Forelimb muscle (tissue), 1 donor: ENCODE measurements around the gene CLTB. TPM values are rescaled to one million over a fixed set of nuclear protein-coding genes. Genes with fewer than 3 reads are reported as not detected.
"Not testable (repeated sequence)": the region's sequence is repeated elsewhere in the genome, so short reads cannot be mapped to it uniquely, and the experiment has no call there.

Experiments
- DNase-seq: peaks from one replicate; pipeline ENCODE4 v3.0.0-alpha.2; 2013; ENCODE audit warnings: low read depth
- polyA plus RNA-seq: library from polyadenylated mRNA; unstranded; fragments of 120-200 nt; gene quantifications from one replicate; pipeline ENCODE4 v1.2.1, GENCODE V29; 2013; ENCODE audit not compliant: insufficient read length

Gene CLTB, protein sequence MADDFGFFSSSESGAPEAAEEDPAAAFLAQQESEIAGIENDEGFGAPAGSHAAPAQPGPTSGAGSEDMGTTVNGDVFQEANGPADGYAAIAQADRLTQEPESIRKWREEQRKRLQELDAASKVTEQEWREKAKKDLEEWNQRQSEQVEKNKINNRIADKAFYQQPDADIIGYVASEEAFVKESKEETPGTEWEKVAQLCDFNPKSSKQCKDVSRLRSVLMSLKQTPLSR
- polyA plus RNA-seq, result 56.3 TPM

DNA sequence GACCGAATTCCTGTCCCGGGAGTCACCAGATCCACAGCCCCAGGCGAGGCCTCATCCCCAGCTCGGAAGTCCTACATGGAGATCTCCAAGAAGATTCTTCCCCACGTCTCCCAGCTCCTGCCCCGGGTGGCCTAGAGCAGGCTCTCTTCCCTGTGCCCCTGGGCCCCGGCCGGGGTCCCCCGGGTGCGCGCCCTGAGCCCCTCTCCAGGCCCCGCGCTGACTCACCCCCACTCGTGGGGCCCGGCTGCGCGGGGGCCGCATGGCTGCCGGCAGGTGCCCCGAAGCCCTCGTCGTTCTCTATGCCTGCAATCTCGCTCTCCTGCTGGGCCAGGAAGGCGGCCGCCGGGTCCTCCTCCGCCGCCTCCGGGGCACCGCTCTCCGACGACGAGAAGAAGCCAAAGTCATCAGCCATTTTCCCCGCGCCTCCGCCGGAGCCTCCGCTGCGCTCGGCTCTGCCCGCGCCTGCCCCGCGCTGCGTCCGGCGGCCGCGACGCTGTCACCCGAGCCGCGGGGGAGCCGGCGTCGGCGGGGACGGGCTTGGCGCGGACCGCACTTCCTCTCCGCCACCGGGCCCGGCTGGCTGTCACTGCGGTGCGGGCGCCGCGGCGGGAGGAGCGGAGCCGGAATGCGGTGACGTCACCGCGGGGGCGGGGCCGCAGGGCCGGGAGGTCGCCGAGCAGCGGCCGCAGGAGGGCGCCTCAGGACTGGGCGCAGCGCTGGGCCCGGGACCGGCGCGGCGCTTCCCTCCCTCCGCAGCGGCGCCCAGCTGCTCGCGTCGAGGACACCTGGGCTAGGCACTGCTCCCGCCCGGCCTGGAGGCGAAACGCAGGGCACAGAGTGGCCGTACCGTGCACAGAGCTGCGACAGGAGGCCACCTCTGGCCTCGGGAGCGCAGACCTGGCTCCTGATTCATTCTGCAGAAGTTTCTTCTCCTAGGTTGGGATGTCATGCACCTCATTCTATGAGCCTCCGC is at the start of gene CLTB:
CLTB (minus strand) TSS at position 588 of the 973 bp plus-strand sequence; CDS start at position 412, 176 bp downstream.
- DNase-seq, result peak; percentile 73

DNA sequence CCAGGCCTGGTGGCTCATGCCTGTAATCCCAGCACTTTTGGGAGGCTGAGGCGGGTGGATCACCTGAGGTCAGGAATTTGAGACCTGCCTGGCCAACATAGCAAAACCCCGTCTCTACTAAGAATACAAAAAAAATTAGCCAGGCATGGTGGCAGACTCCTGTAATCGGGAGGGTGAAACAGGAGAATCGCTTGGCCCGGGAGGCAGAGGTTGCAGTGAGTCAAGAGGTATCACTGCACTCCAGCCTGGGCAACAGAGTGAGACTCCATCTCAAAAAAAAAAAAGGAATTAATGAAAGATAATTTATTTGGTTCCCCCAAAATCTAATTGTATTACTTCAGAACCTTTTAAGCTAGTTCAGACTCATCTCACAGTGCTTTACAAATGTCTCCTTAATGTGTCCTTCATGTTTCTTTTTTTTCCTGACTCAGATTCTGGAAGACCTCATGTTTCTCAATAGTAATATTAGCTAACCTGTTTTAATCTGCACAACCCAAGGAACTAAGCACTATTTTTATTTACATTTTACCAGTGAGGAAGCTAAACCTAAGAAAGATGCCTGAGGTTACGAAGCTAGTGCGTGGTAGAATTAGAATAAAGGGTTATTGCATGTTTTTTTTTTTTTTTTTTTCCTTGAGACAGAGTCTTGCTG is 46.9 kb upstream of the CLTB start:
- DNase-seq, result no peak

DNA sequence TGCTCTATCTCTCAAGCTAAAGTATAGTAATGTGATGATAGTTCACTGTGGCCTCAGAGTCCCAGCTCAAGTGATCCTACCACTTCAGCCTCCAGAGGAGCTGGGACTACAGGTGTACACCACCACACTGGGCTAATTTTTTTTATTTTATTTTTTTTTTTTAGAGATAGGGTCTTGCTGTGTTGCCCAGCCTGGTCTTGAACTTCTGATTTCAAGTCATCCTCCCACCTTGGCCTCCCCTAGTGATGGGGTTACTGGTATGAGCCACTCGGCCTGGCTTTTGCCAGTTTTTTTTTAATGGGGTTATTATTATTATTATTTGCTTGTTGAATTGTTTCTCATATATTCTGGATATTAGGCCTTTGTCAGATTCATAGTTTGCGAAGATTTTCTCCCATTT is 45.0 kb upstream of the CLTB start:
- no peak for DNase-seq

DNA sequence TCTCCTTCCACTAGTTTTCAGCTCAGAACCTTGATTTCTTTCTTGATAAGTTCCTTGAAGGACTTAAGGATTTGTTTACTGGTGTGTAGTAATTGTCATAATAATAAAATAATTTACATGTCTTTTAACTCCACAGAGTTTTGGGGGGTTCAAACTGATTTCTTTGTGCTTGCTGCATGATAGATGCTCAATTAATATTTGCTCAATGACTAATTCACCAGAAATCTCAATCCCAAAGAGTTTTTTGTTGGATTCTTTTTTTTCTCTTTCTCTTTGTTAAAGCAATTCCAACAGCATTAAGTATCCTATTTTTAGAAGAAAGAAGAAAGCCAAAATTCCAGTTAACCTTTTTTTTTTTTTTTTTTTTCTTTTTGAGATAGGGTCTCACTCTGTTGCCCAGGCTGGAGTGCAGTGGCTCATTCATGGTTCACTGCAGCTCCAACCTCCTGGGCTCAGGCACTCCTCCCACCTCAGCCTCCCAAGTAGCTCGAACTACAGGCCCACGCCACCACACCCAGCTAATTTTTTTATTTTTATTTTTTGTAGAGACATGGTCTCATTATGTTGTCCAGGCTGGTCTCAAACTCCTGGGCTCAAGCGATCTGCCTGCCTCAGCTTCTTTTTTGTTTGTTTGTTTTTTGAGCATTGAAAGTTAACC is 42.7 kb upstream of the CLTB start:
- DNase-seq, result no peak

DNA sequence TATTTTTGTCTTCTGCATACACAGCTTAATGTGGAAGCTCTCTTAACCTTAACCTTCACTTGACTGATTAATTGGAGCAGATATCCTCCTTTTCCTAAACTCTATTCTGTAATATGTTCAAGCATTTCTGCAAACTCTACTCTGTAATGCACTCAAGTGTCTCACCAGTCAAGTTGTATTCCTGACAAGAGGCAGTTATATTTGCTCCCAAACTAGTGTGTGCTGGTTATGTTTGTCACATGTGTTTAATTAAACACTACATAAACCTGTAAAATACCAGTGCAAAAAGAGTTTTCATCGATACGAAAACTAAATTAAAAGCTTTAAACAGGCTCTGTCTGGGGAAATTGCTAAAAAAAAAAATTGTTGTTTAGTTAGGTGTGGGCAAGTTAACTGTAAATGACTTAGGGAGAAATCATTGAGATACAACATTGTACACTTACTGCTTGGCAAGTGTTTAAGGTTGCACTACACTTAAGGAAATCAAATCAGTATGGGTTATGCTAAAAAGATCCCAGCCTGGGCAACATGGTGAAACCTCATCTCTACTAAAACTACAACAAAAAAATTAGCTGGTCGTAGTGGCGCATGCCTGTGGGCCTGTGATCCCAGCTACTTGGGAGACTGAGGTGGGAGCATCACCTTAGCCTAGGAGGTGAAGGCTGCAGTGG is 38.5 kb upstream of the CLTB start:
- DNase-seq, result no peak

DNA sequence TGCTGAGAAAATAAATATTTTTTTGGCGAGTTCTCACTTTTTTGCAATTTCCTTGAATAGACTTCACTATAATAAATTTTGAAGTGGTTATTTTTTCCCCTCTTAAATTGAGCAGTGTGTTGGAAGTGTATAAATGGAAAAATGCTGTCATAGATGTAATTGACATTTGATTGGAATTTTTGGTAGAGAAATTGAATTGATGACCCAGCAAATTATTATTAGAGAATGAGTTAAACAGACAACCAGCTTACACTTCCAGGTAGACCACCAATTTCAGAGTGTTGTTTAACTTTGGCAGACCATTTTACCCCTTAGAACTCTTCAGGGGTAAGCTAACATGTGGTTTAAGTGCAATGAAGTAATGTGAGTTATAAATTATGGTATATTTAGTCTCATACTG is 33.7 kb upstream of the CLTB start:
- DNase-seq, result no peak

DNA sequence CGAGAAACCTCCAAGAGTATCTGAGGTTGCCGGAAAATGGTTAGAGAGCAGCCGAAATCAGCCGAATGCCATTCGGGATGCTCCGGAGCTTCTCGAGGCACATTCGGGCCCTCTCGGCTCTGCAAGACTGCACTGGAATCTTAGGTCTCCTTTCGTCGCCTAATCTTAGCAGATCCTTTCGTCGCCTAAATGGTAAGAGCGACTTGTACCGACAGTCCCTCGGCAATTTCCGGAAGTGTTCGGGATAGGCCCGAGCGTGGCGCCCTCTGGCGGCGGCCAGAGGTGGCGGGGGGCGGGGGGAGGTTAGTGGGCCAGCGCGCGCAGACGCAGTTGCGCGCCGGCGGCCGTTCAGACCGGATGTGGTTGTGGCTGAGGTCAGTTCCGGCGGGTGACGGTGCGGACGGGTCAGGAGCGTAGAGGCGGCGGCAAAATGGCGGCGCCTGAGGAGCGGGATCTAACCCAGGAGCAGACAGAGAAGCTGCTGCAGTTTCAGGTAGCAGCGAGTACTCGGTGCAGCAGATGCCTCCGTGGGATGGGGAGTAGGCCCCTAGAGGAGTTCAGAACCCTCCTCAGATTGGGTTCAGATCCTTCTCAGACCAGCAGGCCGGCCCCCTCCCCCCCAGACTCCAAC is 31.8 kb upstream of the CLTB start, which contains the start of gene FAF2:
FAF2 (plus strand) TSS at position 408 of the 631 bp plus-strand sequence; CDS start at position 431, 23 bp downstream.
- peak; percentile 98 for DNase-seq

DNA sequence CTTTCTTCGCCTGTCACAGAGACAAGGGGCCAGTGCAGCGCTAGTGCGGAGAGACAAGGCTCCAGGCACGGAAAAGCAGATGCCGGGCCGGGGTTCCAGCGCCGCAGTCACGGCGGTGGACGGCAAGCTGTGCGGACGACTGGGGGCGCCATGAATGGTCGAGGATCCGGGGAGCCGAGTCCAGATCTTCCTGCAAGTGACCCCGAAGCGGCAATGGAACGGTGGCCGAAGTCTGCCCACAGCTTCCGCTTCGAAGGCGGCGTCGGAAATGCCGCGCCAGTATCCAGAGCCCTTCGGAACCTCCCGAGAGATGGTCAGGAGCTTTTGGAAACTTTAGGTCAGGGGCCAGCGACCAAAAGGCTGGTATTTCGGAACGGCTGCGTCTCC is 31.2 kb upstream of the CLTB start:
- no peak for DNase-seq

DNA sequence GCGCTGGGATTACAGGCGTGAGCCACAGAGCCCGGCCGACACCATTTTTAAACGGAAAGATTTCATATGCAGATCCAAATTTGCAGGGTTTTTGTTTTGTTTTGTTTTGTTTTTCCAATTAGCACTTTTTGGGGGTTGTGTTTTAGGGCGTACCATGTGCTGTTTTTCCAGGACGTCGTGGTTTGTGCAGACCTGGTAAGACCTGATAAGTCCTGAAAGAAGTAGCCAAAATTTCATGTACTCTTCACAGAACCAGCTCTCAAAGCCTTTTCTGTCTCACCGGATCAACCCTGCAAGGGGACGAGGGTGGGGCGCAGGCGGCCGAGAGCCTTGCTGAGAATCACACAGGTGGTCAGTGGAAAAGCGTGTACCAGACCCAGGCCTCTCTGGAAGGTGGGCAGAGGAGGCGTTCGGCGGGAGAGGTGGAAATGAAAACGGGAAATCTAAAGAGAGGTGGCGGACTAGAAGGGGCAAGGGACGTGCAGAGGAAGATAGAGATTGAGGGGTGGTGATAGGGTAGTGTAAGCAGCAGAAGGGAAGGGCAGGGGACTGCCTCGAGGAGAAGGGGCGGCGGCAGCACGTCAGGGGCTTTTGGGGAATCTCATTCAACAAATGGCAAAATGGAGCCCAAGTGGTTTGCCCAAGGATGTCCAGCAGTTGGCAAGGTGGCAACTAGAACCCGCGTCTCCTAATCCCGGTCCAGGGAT is 30.7 kb upstream of the CLTB start:
- no peak for DNase-seq

DNA sequence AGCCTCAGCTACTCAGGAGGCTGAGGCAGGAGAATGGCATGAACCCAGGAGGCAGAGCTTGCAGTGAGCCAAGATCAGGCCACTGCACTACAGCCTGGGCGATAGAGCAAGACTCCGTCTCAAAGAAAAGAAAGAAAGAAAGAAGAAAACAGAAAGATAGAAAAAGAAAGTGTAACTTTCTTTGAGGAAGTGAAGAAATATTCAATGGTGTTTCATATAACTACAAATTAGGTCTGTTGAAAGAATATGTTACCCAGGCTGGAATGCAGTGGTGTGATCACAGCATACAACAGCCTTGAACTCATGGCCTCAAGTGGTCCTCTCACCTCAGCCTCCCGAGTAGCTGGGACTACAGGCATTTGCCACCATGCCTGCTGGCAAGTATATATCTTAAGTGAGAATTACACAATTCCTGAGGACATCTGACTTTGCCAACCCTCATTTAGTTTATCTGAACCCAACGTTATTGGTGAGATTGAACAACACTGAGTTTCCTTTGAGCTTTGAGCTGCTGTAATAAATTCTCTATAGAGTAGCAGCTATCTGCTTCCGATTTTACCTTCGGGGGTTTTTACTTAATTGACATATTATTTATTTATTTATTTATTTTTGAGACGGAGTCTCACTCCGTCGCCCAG is 29.8 kb upstream of the CLTB start:
- DNase-seq, result no peak

DNA sequence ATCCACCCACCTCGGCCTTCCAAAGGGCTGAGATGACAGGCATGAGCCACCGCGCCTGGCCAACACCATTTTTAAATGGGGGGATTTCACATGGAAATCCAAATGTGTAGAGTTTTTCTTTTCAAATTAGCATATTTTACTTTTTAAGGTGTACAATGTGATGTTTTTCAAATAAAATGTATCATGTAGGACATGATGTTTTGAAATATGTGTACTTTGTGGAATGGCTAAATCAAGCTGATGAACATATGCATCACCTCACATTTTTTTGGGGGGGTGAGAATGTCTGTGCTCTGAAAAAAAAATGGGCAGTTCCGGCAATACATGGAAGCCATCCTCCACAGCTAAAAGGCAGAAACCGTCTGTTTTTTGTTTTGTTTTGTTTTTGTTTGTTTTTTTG is 28.4 kb upstream of the CLTB start:
- DNase-seq, result no peak

DNA sequence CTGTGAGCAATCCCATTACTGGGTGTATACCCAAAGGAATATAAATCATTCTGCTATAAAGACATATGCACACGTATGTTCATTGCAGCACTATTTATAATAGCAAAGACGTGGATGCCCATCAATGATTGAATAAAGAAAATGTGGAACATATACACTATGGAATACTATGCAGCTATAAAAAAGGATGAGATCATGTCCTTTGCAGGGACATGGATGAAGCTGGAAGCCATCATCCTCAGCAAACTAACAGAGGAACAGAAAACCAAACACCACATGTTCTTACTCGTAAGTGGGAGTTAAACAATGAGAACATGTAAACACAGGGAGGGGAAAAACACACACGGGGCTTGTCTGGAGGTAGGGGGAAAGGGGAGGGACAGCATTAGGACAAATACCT is 26.6 kb upstream of the CLTB start:
- not testable (repeated sequence) for DNase-seq

DNA sequence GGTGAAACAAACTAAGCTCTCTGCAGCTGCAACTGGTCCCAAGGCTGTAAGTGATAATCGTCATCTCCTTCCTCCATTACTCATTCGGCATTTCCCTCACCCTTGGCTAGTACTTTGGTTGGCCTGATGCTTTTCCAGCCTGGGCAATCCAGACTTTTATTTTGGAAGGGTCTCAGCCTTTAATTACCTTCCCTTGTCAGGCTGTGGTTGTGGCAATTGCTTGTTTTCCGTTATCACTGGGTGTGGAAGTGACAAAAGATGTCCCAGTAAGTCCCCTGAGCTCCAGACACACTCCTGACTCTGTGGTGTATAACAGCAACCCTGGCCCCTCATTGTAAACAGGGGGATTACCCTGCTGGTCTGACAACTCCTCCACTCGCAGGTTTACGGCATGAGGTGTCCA is 25.6 kb upstream of the CLTB start:
- no peak for DNase-seq

DNA sequence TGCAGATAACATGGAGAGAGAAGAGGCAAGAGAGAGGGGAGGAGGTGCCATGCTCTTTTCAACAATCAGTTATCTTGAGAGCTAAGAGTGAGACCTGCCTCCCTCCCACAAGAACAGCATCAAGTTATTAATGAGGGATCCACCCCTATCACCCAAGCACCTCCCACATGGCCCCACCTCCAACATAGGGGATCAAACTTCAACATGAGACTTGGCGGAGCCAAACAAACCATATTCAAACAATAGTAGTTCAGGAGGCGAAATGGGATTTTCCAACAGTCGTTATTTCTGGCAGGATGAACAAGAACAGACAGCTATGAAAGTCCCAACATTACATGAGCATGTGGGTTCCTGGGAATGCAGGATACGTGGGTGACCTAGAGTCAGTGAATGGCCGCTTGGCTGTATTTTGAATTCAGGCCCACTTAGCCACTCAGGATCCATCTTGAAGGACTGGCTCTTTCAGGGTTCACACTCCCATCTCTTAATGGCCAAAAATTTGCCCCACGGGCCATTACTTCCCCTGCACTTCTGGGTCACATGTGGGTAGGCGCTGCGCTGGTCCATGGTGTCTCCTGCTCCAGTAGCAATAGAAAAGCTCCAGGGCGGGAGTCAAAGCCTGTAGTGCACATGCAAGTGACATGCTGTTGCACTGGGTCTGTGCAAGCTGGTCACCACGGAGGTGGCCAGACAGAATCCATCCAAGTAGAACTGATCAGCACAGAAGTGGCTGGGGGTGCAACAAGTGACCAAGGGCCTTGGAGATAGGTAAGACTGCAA is 24.8 kb upstream of the CLTB start:
- no peak for DNase-seq

DNA sequence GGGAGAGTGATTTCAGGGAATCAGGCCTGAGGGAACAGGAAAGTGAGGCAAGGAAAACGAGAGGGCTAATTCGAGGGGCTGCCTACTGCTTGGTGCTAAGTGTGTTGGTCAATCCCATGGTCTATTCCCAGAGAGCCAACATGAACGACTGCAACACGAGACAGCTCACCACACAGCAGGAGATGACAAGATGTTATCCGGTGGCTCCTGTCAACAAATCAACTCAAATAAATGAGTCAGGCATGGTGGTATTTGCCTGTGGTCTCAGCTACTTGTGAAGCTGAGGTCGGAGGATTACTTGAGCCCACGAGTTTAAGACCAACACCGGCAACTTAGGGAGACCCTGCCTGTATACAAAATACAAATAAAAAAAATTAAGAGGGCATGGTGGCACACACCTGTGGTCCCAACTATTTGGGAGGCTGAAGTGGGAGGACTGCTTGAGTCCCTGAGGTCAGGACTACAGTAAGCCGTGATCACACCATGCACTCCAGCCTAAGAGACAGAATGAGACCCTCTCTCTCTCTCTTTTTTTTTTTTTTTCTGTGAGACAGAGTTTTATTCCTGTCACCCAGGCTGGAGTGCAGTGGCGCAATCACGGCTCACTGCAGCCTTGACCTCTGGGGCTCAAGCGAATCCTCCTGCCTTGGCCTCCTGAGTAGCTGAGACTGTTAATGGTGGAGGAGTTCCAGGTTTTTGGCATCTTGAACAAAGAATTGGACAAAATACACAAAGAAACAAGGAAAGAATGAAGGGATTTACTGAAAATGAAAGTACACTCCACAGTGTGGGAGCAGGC is 22.8 kb upstream of the CLTB start:
- no peak for DNase-seq

DNA sequence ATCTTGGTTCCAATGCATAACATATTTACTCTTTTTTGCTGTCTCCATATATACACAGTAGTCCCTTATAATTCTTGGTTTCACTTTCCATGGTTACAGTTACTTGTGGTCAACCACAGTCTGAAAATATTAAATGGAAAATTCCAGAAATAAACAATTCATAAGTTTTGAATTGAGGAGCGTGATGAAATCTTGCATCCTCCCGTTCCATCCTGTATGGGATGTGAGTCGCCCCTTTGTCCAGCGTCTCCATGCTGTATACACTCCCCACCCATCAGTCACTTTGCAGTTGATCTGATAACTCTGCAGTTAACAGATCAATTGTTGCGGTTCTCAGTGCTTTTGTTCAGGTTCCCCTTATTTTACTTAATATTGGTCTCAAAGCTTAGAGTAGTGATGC is 20.3 kb upstream of the CLTB start:
- DNase-seq, result no peak

DNA sequence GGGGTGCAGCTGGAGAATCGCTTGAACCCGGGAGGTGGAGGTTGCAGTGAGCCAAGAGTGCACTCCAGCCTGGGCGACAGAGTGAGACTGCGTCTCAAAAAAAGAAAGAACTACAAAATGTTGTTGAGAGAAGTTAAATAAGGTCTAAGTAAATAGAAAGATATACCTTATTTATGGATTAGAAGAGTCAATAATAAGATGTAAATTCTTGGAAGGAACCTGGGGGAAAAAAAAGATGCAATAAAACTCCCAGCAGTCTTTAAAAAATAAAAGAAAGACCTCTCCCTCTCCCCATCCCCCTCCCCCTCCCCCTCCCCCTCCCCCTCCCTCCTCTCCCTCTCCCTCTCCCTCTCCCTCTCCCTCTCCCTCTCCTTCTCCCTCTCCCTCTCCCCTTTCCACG is 16.4 kb upstream of the CLTB start:
- no peak for DNase-seq

DNA sequence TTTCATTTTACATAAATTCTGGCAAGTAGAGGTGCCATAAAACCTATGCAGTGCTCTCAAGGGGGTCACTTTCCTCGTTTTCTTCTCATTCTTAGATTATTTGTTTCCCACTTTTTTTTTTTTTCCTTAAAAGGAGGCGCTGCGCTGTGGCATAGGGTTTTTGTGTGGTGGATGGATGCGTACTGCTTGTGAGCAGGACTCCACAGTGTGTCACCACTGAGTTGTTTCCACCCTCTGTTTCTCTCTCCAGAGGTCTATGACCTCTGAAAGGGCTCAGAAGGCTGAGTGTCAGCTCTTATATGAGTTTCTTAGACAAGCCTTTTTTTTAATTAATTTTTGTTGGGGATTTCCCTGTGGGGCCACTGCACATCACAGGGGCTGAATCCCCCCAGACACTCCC is 13.6 kb upstream of the CLTB start:
- DNase-seq, result no peak
